ENCODE measurements around the gene IFT27.

DNA sequence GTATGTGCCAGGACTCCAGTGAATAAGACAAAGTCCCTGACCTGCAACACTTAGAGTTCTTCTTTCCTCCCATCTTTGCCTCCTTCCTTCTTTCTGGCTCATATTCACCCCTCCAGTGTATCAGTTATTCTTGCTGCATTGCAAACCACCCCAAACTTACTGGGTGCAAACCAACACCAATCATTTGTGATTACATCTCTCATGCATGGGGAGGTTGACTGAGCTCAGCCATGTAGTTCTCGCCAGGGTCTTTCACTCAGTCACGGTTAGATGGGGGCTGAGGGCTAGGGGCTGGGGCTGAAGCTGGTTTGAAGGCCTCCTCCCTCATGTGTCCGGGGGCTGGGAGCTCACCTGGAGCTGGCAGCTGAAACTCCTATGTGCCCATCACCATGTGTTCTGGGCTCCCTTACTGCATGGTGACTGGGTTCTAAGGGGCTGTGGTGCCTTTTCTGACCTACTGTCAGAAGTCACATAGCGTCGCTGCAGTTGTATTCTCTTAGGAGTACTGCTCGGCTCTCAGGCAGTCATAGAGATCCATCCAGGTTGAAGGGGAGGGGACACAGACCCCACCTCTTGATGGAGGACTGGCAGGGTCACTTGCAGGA is 37.4 kb downstream of the IFT27 start:
- TF ChIP-seq CTCF (optimal IDR thresholded peaks at IDR 0.05 in 1 of 3, IDR thresholded peaks at IDR 0.05 in 1 of 3, conservative IDR thresholded peaks at IDR 0.05 in 1 of 3; ENCODE audit: extremely low read depth in 1 of 3, insufficient read depth in 2 of 3, low read length in 3 of 3) = no peak
- no peak for TF ChIP-seq EZH2 (IDR thresholded peaks at IDR 0.05; ENCODE audit: low read length)
